ENCODE measurements around the gene FSTL4.

DNA sequence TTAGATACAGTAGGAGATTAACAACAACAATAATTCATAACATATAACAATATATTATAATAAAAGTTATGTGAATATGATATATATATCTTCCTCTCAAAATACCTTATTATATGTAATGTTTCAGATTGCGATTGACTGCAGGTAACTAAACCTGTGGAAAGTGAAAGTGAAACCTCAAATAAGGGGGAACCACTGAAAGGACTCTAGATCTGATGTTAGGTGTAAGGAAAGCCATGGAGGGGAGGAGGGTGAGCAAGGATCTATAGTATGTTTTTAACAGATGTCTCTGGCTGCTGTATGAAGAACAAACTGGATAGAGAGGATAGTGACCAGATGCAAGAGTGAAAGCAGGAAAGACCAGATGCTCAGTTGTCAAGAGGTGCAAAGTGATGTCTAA lies 5.8 kb upstream of the FSTL4 start:
- TF ChIP-seq, protein P1, sequence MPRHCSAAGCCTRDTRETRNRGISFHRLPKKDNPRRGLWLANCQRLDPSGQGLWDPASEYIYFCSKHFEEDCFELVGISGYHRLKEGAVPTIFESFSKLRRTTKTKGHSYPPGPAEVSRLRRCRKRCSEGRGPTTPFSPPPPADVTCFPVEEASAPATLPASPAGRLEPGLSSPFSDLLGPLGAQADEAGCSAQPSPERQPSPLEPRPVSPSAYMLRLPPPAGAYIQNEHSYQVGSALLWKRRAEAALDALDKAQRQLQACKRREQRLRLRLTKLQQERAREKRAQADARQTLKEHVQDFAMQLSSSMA (CRISPR knock-in tag; IDR thresholded peaks at IDR 0.05) = no peak
- no peak for TF ChIP-seq NKX3-1 (CRISPR knock-in tag; IDR thresholded peaks at IDR 0.05)
- TF ChIP-seq, protein P2, sequence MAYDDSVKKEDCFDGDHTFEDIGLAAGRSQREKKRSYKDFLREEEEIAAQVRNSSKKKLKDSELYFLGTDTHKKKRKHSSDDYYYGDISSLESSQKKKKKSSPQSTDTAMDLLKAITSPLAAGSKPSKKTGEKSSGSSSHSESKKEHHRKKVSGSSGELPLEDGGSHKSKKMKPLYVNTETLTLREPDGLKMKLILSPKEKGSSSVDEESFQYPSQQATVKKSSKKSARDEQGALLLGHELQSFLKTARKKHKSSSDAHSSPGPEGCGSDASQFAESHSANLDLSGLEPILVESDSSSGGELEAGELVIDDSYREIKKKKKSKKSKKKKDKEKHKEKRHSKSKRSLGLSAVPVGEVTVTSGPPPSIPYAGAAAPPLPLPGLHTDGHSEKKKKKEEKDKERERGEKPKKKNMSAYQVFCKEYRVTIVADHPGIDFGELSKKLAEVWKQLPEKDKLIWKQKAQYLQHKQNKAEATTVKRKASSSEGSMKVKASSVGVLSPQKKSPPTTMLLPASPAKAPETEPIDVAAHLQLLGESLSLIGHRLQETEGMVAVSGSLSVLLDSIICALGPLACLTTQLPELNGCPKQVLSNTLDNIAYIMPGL (CRISPR knock-in tag; IDR thresholded peaks at IDR 0.05; ENCODE audit: borderline replicate concordance in 1 of 2, low read depth in 1 of 2) = no peak
- no peak for TF ChIP-seq ZNF382 (CRISPR knock-in tag; IDR thresholded peaks at IDR 0.05; ENCODE audit: borderline replicate concordance)

All from HepG2 (cell line).